Epidermal melanocyte (primary cell): Measurements from ENCODE around the gene DDX41.

Experiments
- DNase-seq: peaks from one replicate; pipeline ENCODE4 v3.0.0; 2011; ENCODE audit warnings: low spot score; ENCODE audit not compliant: insufficient read length

The DDX41 gene

DNA sequence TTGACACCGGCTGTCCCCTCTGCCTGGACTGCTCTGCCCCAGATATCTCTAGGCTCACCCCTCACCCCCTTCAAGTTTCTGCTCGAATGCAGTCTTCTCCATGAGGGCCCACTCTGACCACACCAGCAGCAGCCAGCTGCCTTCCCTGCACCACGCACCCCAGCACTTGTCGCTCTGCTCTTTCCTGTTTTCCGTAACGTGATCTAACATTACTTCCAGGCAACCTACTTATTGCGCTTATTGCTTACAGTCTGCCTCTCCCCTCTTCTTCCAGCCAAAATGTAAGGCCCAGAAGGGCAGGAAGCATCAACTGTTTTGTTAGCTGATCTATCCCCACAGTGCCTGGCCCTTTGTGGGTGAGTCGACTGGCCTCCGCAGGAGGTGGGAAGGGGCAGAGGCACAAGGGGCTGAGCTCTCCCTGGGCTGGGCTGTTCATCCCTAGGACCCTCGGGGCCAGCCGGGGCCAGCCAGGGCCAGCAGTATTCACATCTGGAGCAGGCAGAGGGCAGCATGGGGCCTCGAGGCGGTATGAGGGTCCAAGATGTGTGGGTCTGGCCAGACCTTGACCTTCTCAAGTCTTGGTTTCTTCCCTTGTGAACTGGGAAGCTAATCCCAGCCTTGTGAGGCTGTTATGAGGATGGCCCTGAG lies 31.7 kb downstream of the DDX41 start:
- no peak for DNase-seq

DNA sequence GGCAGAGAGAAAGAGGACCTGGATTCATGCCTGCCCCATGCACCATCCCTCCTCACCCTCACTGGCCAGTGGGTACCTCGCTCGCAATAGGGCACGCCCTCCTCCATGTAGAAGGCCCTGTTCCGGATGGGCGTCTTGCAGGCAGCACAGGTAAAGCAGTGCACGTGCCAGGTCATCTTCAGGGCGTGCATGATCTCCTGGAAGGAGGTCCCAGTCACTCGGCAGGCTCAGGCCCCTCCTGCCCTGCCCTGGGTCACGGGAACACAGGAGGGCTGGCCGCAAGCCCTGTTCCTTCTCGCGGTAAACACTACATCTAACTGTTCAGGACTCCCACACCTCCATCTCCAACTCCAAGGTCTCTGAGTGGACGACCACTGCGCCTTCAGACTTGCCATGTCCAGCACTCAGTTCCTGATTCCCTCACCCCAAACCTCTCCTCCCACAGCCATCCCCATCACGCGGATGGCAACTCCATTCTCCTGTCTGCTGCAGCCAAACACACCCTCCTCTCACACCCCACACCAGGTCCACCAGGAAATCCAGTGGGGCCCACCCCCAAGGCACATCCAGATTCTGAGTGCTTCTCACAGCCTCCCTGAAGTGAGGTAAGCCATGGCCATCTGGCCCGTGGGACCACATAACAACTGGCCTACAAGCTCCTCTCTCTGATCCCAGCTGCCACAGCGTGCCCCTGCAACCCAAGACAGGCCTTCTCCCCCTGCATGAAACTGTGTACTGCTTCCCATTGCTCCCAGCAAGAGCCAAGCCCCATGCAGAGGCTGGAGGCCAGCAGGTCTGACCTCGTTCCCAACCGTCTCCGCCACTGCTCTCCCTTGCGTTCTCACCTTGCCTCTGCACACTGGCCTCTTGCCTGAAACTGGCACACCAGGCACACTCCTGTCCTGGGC lies 32.5 kb downstream of the DDX41 start:
- no peak for DNase-seq

DNA sequence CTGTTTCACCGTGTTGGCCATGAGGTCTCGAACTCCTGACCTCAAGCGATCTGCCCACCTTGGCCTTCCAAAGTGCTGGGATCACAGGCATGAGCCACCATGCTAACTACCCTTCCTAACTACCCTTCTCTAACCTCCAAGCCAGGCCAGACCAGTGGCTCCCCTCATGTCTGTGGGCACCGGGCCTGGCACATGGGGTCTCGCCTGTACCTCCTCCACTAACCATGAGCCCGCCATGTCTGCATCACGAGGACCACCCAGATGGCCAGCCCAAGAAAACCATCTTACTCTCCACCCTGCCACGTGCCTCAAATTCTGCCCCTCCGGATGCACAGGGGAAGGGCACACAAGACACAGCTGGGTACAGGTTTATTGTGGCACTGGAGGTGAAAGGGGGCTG lies 33.7 kb downstream of the DDX41 start:
- DNase-seq: no peak

- DNase-seq: no peak
Measured at GRCh38 chr5:177482359-177482795, 34.4 kb downstream of the DDX41 start.

- DNase-seq: no peak
Measured at GRCh38 chr5:177479774-177480173, 37.0 kb downstream of the DDX41 start.

GRCh38 chr5:177478711-177479646 lies 37.8 kb downstream of the DDX41 start:
- no peak for DNase-seq

- DNase-seq: no peak
Measured at GRCh38 chr5:177477701-177478477, 38.9 kb downstream of the DDX41 start.

DNA sequence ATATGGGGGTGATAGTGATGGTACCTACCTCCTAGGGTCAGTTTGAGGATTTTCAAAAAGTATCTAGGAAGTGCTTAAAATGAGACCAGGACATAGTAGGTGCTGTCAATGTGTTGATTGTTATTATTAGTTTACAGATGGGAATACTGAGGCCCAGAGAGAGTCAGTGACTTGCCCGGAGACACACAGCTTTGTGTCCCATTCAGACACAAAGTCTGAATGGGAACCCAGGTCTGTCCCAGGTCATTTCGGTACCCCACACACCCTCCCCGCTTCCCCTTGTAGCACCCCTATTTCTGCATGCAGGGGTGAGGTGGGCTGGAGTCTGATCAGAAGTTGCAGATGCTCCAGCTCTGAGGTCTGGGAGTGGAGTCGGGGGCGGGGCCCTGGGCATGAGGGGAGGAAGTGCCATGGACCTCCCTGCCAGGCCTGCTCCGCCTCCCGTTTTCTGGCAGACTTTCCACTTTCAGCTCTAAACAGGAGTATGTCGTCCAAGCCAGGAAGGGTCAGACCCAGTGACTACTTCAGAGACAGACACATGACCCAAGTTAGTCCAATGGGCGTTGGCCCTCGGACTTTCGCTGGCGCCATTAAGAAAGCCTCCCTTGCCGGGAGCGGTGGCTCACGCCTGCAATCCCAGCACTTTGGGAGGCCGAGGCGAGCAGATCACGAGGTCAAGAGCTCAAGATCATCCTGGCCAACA lies 40.1 kb downstream of the DDX41 start:
- no peak for DNase-seq

DNA sequence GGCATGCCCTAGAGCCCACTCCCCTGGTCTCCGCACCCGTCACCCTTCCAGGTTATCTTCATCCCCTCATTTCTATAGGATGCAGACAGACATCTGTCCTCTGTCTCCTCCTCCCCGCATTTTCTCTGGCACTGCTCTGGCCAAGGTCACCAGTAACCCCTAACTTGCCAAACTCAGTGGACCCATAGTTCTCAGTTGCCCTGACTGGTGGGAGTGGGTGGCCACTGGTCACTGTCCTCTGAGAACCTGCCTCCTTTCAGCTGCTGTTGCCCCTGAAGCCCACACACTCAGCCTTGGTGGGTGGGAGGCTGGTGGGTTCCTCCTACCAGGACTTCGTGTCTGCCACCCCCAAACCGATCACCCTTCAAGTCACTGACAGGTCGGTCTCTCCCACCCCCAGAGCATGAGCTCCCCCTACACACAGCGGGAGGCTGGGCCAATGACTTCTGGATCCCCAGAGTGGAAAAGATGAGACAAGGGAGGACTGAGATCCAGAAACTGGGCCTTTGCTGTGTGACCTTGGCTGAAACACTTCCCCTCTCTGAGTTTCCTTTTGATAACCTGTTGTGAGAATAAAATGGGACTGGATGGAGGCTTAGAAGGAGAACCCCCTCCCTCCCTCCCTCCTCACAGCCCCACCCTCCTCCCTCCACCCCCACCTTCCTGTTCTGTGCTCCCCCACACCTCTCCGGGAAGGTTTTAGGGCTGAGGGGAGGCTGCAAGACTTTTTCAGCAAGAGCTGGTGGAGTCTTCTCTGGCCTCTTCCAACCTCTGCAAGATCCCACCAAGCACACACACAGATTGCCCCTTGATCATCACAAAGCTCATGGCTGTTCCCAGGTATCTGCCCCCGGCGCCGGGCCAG lies 41.0 kb downstream of the DDX41 start:
- DNase-seq: no peak

GRCh38 chr5:177474846-177475562 lies 41.8 kb downstream of the DDX41 start:
- DNase-seq: no peak

DNA sequence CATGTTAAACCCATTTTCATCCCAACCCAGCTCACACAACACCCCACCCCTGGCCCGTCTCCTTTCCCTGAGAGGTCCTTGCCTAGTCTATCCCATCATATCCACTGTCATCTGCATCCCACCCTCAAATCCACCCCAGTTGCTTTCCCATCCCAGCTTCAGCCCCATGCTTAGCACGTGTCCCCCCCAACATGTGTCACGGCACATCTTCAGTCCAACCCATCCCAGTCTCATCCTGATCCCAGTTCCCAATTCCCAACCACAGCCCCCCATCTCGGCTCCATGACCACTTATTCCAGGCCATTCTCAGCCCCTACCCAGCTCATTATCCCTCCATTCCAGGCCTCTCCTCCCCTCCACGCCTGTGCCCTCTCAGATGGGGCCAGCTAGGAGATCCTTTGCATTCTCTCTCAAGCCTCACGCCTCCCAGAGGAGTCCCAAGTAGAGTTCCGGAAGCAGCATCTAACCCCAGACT lies 42.7 kb downstream of the DDX41 start:
- DNase-seq: no peak

DNA sequence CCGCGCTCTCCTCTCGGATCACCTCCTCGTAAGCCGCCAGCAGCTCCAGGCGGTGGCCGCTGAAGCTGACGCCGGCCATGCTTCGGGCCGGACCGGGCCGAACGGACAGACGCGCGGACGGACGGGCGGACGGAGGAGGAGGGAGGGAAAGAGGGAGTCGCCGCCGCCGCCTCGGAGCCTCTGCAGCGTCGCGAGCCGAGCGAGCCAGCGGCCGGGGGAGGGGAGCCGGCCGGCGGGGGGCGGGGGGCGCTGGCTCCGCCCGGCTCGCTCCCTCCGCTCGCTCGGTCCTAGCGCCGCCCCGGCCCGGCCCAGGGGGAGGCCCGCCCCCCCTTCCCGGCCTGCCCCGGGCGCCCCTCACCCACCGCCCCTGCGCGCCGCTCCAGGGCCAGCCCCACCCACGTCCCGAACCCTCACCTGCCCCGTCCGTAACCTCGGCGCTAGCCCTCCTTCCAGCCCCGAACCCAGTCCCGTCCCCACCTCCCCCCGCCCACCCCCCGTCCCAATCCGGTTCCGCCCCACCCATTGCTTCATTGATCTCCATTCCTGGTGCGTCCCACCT lies 43.2 kb downstream of the DDX41 start, which contains the start of gene DBN1:
Gene DBN1, minus strand, starts transcription at position 192 of the 559 bp plus-strand sequence. Its CDS starts 113 bp downstream, at position 79.
- peak; percentile 93 for DNase-seq

DNA sequence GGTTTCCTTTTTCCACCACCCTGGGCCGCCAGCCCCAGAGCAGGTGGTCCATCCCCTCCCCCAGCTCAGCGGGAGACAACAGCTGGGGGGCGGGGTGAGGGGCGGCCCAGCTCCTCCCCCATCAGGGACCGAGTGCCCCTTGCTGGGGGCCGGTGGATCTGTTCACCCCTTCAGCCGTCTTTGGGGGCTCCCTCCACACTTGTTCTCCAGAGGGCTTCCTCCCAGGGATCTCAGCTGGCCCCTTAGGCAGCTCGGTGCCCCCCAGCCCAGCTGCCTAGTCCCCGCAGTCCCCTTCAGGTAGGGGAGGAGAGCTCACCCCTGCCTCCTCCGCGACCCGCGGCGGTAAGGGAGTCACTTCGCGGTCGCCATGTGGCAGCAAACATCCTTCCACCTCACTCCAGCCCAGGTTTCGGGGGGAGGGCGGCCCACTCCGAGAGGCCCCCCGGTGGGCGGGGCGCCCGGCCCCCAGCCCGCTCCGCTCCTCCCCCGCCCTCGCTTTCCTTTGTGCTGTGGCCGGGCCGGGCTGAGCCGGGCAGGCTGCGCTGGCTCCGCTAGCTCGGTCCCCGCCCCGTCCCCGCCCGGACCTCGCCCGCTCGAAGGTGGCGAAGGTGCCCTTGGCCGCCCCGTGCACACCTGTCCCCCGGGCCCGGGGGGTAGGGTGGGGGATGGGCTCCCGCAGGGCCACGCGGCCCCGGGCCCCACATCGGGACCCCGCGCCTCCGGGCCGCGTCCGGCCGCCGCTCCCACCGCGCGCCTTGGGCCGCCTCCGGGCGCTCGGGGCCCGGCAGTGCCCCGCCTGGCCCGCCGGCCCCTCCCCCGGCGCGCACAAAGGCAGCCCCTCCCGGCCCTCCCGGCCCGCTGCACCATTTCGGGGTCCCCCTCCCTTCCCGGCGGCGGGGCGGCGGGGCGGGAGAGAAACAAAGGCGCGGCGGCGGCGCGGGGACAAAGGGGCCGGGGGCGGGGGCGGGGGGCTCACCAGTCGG lies 44.0 kb downstream of the DDX41 start:
- no peak for DNase-seq

GRCh38 chr5:177471610-177472356 lies 45.0 kb downstream of the DDX41 start:
- no peak for DNase-seq

DNA sequence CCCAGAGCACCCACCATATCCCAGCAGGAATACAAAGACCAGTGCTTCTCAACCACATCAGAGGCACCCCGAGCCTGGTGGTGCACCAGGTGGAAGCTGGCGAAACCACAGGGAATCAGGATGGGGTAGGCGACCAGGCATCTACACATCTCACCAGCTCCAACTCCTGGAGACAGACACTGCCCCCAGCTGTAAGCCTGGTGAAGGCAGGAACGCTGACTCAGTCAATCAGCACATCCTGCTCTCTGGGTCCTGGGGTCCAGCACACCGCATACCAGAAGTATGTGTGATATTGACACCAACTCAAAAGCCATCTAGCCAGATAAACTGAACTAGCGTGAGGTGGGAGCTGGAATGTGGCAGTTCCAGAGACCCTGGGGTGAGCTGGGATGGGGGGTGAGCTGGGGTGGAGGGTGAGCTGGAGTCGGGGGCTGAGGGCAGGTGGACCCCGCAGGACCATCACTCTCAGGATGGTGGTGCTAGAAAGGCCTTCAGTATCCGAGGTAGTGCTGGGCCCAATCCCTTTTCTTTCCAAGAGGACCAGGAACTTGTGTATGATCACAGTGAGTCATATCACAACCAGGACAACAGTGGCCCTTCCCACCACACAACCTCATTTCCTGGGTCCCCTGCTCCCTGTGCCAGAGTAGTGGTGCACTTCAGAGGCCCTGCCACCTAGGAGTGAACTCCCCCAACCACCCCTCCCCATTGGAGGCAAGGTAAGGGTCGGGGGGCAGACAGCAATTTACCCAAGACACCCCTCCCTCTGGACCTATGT lies 45.8 kb downstream of the DDX41 start:
- no peak for DNase-seq
